CD14-positive monocyte (primary cell): ENCODE measurements around the gene MROH8. TPM values are rescaled to one million over a fixed set of nuclear protein-coding genes. Genes with fewer than 3 reads are reported as not detected.

Experiments used
- DNase-seq, 3 donors: peaks; one replicate each; pipeline ENCODE4 v3.0.0-alpha.2; 2011 to 2022
- H2AFZ ChIP-seq: 2 replicates; pipeline ENCODE4 v1.6.0; 2012; ENCODE audit warnings: mild to moderate bottlenecking, low read depth, low read length, inconsistent platforms; ENCODE audit not compliant: insufficient read depth, poor library complexity, severe bottlenecking
- H3K27ac ChIP-seq, 2 donors: 1 replicate in 1 of 2; 2 replicates in 1 of 2; pipeline ENCODE4 v1.5.1; 2012 to 2013; ENCODE audit warnings: low read length in 2 of 2, control low read depth in 1 of 2, inconsistent platforms in 1 of 2, low read depth in 1 of 2, mild to moderate bottlenecking in 1 of 2
- H3K27me3 ChIP-seq, 2 donors: one replicate each; pipeline versions ENCODE4 v1.6.0 to v1.6.1; 2011 to 2013; ENCODE audit warnings: low read length in 2 of 2; ENCODE audit not compliant: control insufficient read depth in 2 of 2, insufficient read depth in 2 of 2
- H3K36me3 ChIP-seq, 2 donors: replicated peaks in 1 of 2; 1 replicate in 1 of 2; 2 replicates in 1 of 2; pipeline versions ENCODE4 v1.5.1 to v1.6.1; 2012 to 2013; ENCODE audit warnings: low read length in 2 of 2, control low read depth in 1 of 2, inconsistent platforms in 1 of 2, mild to moderate bottlenecking in 1 of 2; ENCODE audit not compliant: insufficient read depth in 2 of 2, control insufficient read depth in 1 of 2
- H3K4me1 ChIP-seq, 2 donors: 1 replicate in 1 of 2; 2 replicates in 1 of 2; pipeline versions ENCODE4 v1.5.1 to v1.6.1; 2012 to 2013; ENCODE audit warnings: low read length in 2 of 2, control low read depth in 1 of 2, inconsistent platforms in 1 of 2, mild to moderate bottlenecking in 1 of 2, moderate library complexity in 1 of 2; ENCODE audit not compliant: insufficient read depth in 2 of 2, control insufficient read depth in 1 of 2
- H3K4me2 ChIP-seq: replicated peaks from 2 replicates; pipeline ENCODE3; 2012; ENCODE audit warnings: low read length, moderate library complexity, mild to moderate bottlenecking; ENCODE audit not compliant: poor library complexity, severe bottlenecking; ENCODE audit errors: extremely low read depth
- H3K4me3 ChIP-seq, 3 experiments: fragments of 200-600 bp in 1 of 3; sonication (generic) in 1 of 3; replicated peaks in 1 of 3; 1 replicate in 2 of 3; 2 replicates in 1 of 3; pipeline ENCODE4 v1.5.1; 2011 to 2013; ENCODE audit warnings: low read length in 3 of 3, mild to moderate bottlenecking in 3 of 3, control low read depth in 2 of 3, low read depth in 2 of 3, inconsistent platforms in 1 of 3, moderate library complexity in 1 of 3
- H3K79me2 ChIP-seq: 2 replicates; pipeline ENCODE4 v1.6.0; 2012; ENCODE audit warnings: mild to moderate bottlenecking, control low read depth, inconsistent platforms, low read length, moderate library complexity; ENCODE audit not compliant: insufficient read depth
- H3K9ac ChIP-seq: 2 replicates; pipeline ENCODE4 v1.6.0; 2017; ENCODE audit warnings: low read length, mild to moderate bottlenecking; ENCODE audit not compliant: insufficient read depth, poor library complexity, severe bottlenecking
- H3K9me3 ChIP-seq, 2 donors: replicated peaks in 1 of 2; 1 replicate in 1 of 2; 2 replicates in 1 of 2; pipeline versions ENCODE4 v1.5.1 to v1.6.1; 2012 to 2013; ENCODE audit warnings: low read length in 2 of 2, control low read depth in 1 of 2; ENCODE audit not compliant: control insufficient read depth in 1 of 2, insufficient read depth in 1 of 2
- H4K20me1 ChIP-seq: 2 replicates; pipeline ENCODE4 v1.6.0; 2012; ENCODE audit warnings: mild to moderate bottlenecking, low read length, control low read depth, moderate library complexity; ENCODE audit not compliant: insufficient read depth
- H3K27ac Mint-ChIP-seq, 7 donors: one replicate each; pipeline ENCODE4 v1.8.0; 2020; ENCODE audit warnings: mild to moderate bottlenecking in 7 of 7, mixed read lengths in 7 of 7, moderate library complexity in 6 of 7, inconsistent platforms in 2 of 7
- H3K27me3 Mint-ChIP-seq, 3 donors: one replicate each; pipeline ENCODE4 v1.8.0; 2021 to 2022; ENCODE audit warnings: low read depth in 3 of 3, mild to moderate bottlenecking in 3 of 3, mixed read lengths in 3 of 3, moderate library complexity in 3 of 3, inconsistent platforms in 1 of 3
- H3K36me3 Mint-ChIP-seq, 2 donors: one replicate each; pipeline ENCODE4 v1.8.0; 2020; ENCODE audit warnings: mixed read lengths in 2 of 2, inconsistent platforms in 1 of 2, mild to moderate bottlenecking in 1 of 2
- H3K4me1 Mint-ChIP-seq: one replicate; pipeline ENCODE4 v1.8.0; 2020; ENCODE audit warnings: mild to moderate bottlenecking, mixed read lengths
- H3K4me3 Mint-ChIP-seq, 2 donors: one replicate each; pipeline ENCODE4 v1.8.0; 2020; ENCODE audit warnings: mild to moderate bottlenecking in 2 of 2, mixed read lengths in 2 of 2, moderate library complexity in 1 of 2
- H3K9me3 Mint-ChIP-seq, 7 donors: one replicate each; pipeline ENCODE4 v1.8.0; 2020 to 2022; ENCODE audit warnings: mixed read lengths in 7 of 7, mild to moderate bottlenecking in 6 of 7, moderate library complexity in 6 of 7, inconsistent platforms in 2 of 7
- WGBS: methylation state at CpG from one replicate; pipeline ENCODE4 v1.1.5; 2013; ENCODE audit warnings: missing lambda C conversion rate; ENCODE audit not compliant: insufficient coverage; 5-methylcytosine and 5-hydroxymethylcytosine counted together
- intact Hi-C, 2 donors: fragments of 100-400 bp; cut with micrococcal nuclease; formaldehyde crosslinking; loops; one replicate each; pipeline versions ENCODE4 v1.15.0 to v1.15.1; 2023
- polyA plus RNA-seq, 3 donors: library from polyadenylated mRNA; depleted of rRNA in 1 of 3; unstranded in 2 of 3; stranded (reverse) in 1 of 3; fragments of 300-500 nt in 2 of 3; fragments of >200 nt in 1 of 3; fragmentation: Illumina TruSeq in 2 of 3; gene quantifications; 1 replicate in 2 of 3; 2 replicates in 1 of 3; pipeline ENCODE4 v1.2.3, GENCODE V29; 2012 to 2021
- TF ChIP-seq, protein P1 (sequence below): fragments of 200-600 bp; IDR thresholded peaks from one replicate; pipeline ENCODE4 v1.8.0; 2022; ENCODE audit warnings: antibody characterized with exemption, mild to moderate bottlenecking

Gene MROH8
- polyA plus RNA-seq, 3 donors: 0.08 to 1.0 (median 0.52) TPM

- H3K9me3 Mint-ChIP-seq: no peaks in the 10 kb centered on the region
- Histone ChIP-seq H3K4me2 (no peak overlapping the region), H3K4me1 (no peaks in the 10 kb centered on the region), H3K9ac (no peak overlapping the region), H2AFZ (no peak overlapping the region), H3K27me3 (no peaks in the 10 kb centered on the region), H3K79me2 (peaks cover 17% of the 10 kb centered on the region), H3K4me3 (no peak overlapping the region), H3K9me3 (no peaks in the 10 kb centered on the region), H3K36me3 (peaks cover 81 to 100% of the 10 kb centered on the region in 2 donors), H4K20me1 (peaks cover 28% of the 10 kb centered on the region), H3K27ac (no peak overlapping the region)
- intact Hi-C loops: loop anchor here in 1 of 2 donors (5.0 kb wide), 1 partner anchor 178 kb away; no protein-coding TSS in a partner anchor
- H3K4me3 Mint-ChIP-seq: no peak overlapping the region
- TF ChIP-seq, protein P1, sequence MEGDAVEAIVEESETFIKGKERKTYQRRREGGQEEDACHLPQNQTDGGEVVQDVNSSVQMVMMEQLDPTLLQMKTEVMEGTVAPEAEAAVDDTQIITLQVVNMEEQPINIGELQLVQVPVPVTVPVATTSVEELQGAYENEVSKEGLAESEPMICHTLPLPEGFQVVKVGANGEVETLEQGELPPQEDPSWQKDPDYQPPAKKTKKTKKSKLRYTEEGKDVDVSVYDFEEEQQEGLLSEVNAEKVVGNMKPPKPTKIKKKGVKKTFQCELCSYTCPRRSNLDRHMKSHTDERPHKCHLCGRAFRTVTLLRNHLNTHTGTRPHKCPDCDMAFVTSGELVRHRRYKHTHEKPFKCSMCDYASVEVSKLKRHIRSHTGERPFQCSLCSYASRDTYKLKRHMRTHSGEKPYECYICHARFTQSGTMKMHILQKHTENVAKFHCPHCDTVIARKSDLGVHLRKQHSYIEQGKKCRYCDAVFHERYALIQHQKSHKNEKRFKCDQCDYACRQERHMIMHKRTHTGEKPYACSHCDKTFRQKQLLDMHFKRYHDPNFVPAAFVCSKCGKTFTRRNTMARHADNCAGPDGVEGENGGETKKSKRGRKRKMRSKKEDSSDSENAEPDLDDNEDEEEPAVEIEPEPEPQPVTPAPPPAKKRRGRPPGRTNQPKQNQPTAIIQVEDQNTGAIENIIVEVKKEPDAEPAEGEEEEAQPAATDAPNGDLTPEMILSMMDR: no peak
- H3K27ac Mint-ChIP-seq: no peak overlapping the region
- no peaks in the 10 kb centered on the region for H3K4me1 Mint-ChIP-seq
- H3K36me3 Mint-ChIP-seq: peaks cover 79 to 93% of the 10 kb centered on the region in 2 donors
- DNase-seq: no peak
- WGBS: 58% methylated on average over 2 of the region's 3 CpGs
- H3K27me3 Mint-ChIP-seq: no peaks in the 10 kb centered on the region
Measured at GRCh38 chr20:37204056-37204455, 24.7 kb upstream of the MROH8 start.

- Histone ChIP-seq H3K9ac (no peak overlapping the region), H3K79me2 (peaks cover 34% of the 10 kb centered on the region), H3K9me3 (no peaks in the 10 kb centered on the region), H3K27me3 (no peaks in the 10 kb centered on the region), H3K4me3 (no peak overlapping the region), H3K36me3 (peaks cover 83 to 100% of the 10 kb centered on the region in 2 donors), H3K4me1 (no peaks in the 10 kb centered on the region), H3K4me2 (no peak overlapping the region), H4K20me1 (peaks cover 43% of the 10 kb centered on the region), H3K27ac (no peak overlapping the region), H2AFZ (no peak overlapping the region)
- Mint-ChIP-seq H3K9me3 (no peaks in the 10 kb centered on the region), H3K27ac (peak overlapping the region in 3 of 7 donors; percentile 40 to 57 (median 57)), H3K4me3 (no peak overlapping the region), H3K27me3 (no peaks in the 10 kb centered on the region), H3K4me1 (no peaks in the 10 kb centered on the region), H3K36me3 (peaks cover 77 to 92% of the 10 kb centered on the region in 2 donors)
- TF ChIP-seq, protein P1: peak; percentile 81
- DNase-seq: peak in 2 of 3 donors; percentile 41 to 50
- intact Hi-C loops: loop anchor here in 1 of 2 donors (2.0 to 5.0 kb wide), 2 partner anchors 180 to 332 kb away; no protein-coding TSS in a partner anchor
- WGBS: 100% methylated on average over 4 of the region's 6 CpGs
Measured at GRCh38 chr20:37202267-37202943, 23.1 kb upstream of the MROH8 start.
